ENCODE results near the gene SPINK4.

The SPINK4 gene, protein sequence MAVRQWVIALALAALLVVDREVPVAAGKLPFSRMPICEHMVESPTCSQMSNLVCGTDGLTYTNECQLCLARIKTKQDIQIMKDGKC

DNA sequence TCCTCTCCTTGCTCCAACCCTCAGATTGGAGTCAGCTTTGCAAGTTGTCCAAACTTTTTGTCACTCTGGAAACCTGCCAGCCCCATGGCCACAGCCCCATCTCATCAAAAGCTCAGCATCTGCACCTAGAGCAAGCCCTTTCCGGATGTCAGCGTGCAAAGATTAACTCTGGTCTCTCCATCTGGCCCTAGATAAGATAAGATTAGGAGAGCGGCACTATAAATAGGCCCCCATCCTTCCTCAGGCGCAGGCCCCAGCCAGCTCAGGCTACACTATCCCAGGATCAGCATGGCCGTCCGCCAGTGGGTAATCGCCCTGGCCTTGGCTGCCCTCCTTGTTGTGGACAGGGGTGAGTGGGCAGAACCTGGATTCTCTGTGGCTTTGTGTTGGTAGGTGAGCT is at the start of gene SPINK4:
Gene SPINK4, plus strand, starts transcription at position 247 of the 400 bp plus-strand sequence. Its CDS starts 42 bp downstream, at position 289.
- H3K4me3 ChIP-seq (ENCODE audit: low read length in 2 of 2): peak within 1 kb of the TSS; percentile 10 to 22
- H3K9me3 ChIP-seq (ENCODE audit: control insufficient read depth in 2 of 2, low read length in 2 of 2): no peaks in the 10 kb centered on the region
- no peaks in the 10 kb centered on the region for H3K27me3 ChIP-seq (ENCODE audit: control insufficient read depth in 2 of 2, insufficient read depth in 2 of 2, low read length in 2 of 2)
- H3K9ac ChIP-seq (ENCODE audit: low read depth in 1 of 2, low read length in 2 of 2): peak within 1 kb of the TSS in 1 of 2 donors; percentile 28
- peaks cover 6 to 29% of the 10 kb centered on the region in 2 donors for H3K4me1 ChIP-seq (ENCODE audit: control insufficient read depth in 2 of 2, insufficient read depth in 2 of 2, low read length in 2 of 2)
- H3K27ac ChIP-seq (ENCODE audit: low read depth in 2 of 2, low read length in 2 of 2): peak within 1 kb of the TSS; percentile 60 to 68
- no peaks in the 10 kb centered on the region for H3K36me3 ChIP-seq (ENCODE audit: control insufficient read depth in 2 of 2, insufficient read depth in 2 of 2, low read length in 2 of 2)

DNA sequence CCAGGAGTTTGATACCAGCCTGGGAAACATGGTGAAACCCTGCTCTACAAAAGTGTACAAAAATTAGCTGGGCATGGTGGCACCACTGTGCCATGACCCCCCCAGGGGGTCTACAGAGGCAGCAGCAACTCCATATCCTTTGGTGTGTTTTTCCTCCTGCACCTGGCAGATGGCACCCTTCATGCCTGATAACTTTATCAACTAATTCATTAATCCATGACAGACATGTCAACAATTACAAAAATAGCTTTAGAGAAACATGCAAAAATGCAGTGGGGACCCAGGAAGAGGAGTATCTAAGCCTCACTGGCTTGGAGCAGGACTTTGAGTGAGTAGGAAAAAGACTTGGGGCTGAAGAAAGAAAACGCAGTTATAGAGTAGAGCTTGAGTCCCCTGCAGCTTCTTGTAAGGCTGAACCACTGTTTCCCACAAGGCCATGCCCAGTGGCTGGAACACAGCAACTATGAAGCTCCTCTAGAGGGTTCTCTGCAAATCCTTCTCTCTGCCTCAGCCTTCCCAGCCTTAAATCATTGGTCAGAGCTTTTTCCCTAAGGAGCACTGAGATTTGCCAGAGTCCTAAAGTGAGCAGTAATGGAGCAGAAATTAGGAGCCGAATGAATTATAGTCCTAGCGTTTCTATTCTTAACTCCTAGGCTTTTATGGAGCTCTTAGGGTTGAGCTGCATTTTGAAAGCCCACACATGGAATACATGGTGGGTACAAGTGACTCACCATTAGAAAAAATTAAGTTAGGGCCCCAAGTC is 47.3 kb upstream of the SPINK4 start:
- H3K9ac ChIP-seq (ENCODE audit: low read depth in 1 of 2, low read length in 2 of 2): no peak overlapping the region
- H3K4me1 ChIP-seq (ENCODE audit: control insufficient read depth in 2 of 2, insufficient read depth in 2 of 2, low read length in 2 of 2): no peaks in the 10 kb centered on the region
- no peaks in the 10 kb centered on the region for H3K9me3 ChIP-seq (ENCODE audit: control insufficient read depth in 2 of 2, low read length in 2 of 2)
- no peak overlapping the region for H3K4me3 ChIP-seq (ENCODE audit: low read length in 2 of 2)
- H3K36me3 ChIP-seq (ENCODE audit: control insufficient read depth in 2 of 2, insufficient read depth in 2 of 2, low read length in 2 of 2): no peaks in the 10 kb centered on the region
- no peak overlapping the region for H3K27ac ChIP-seq (ENCODE audit: low read depth in 2 of 2, low read length in 2 of 2)
- no peaks in the 10 kb centered on the region for H3K27me3 ChIP-seq (ENCODE audit: control insufficient read depth in 2 of 2, insufficient read depth in 2 of 2, low read length in 2 of 2)

DNA sequence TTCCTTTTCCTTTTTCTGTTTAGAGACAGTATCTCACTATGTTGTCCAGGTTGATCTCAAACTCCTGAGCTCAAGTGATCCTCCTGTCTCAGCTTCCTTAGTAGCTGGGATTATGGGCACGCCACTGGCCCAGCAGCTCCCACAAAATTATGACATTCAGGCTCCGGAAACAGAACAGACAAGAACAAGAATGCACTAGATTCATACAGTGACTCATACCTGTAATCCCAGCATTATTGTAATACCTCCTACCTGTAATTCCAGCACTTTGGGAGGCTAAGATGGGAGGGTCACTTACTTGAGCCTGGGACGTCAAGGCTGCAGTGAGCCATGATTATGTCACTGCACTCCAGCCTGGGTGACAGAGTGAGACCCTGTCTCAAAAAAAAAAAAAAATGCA is 46.1 kb upstream of the SPINK4 start:
- H3K9ac ChIP-seq (ENCODE audit: low read depth in 1 of 2, low read length in 2 of 2): no peak overlapping the region
- no peaks in the 10 kb centered on the region for H3K27me3 ChIP-seq (ENCODE audit: control insufficient read depth in 2 of 2, insufficient read depth in 2 of 2, low read length in 2 of 2)
- H3K4me1 ChIP-seq (ENCODE audit: control insufficient read depth in 2 of 2, insufficient read depth in 2 of 2, low read length in 2 of 2): no peaks in the 10 kb centered on the region
- H3K27ac ChIP-seq (ENCODE audit: low read depth in 2 of 2, low read length in 2 of 2): no peak overlapping the region
- no peaks in the 10 kb centered on the region for H3K36me3 ChIP-seq (ENCODE audit: control insufficient read depth in 2 of 2, insufficient read depth in 2 of 2, low read length in 2 of 2)
- H3K4me3 ChIP-seq (ENCODE audit: low read length in 2 of 2): no peak overlapping the region
- H3K9me3 ChIP-seq (ENCODE audit: control insufficient read depth in 2 of 2, low read length in 2 of 2): no peaks in the 10 kb centered on the region

DNA sequence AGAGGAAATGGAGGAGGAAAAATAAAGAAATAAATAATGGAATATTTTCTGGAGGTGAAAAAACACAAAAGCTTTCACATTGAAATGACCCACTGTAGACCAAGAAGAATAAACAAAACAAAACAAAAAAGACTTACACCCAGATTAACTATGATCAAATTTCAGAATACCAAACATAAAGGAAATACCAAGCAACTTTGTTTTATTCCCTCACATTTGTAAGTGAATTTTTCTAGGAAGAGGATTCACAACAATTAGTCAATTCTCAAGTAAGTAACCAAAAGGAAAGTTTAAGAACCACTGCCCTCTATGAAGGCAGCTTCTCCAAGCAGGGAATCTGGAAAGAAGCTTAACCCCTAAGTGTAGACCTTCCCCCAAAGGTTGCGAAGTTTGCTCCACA is 43.2 kb upstream of the SPINK4 start:
- Histone ChIP-seq H3K9me3 (ENCODE audit: control insufficient read depth in 2 of 2, low read length in 2 of 2) (no peaks in the 10 kb centered on the region), H3K4me3 (ENCODE audit: low read length in 2 of 2) (no peak overlapping the region), H3K9ac (ENCODE audit: low read depth in 1 of 2, low read length in 2 of 2) (no peak overlapping the region), H3K27ac (ENCODE audit: low read depth in 2 of 2, low read length in 2 of 2) (peak overlapping the region in 1 of 2 donors; percentile 5), H3K27me3 (ENCODE audit: control insufficient read depth in 2 of 2, insufficient read depth in 2 of 2, low read length in 2 of 2) (no peaks in the 10 kb centered on the region), H3K36me3 (ENCODE audit: control insufficient read depth in 2 of 2, insufficient read depth in 2 of 2, low read length in 2 of 2) (no peaks in the 10 kb centered on the region), H3K4me1 (ENCODE audit: control insufficient read depth in 2 of 2, insufficient read depth in 2 of 2, low read length in 2 of 2) (no peaks in the 10 kb centered on the region)

DNA sequence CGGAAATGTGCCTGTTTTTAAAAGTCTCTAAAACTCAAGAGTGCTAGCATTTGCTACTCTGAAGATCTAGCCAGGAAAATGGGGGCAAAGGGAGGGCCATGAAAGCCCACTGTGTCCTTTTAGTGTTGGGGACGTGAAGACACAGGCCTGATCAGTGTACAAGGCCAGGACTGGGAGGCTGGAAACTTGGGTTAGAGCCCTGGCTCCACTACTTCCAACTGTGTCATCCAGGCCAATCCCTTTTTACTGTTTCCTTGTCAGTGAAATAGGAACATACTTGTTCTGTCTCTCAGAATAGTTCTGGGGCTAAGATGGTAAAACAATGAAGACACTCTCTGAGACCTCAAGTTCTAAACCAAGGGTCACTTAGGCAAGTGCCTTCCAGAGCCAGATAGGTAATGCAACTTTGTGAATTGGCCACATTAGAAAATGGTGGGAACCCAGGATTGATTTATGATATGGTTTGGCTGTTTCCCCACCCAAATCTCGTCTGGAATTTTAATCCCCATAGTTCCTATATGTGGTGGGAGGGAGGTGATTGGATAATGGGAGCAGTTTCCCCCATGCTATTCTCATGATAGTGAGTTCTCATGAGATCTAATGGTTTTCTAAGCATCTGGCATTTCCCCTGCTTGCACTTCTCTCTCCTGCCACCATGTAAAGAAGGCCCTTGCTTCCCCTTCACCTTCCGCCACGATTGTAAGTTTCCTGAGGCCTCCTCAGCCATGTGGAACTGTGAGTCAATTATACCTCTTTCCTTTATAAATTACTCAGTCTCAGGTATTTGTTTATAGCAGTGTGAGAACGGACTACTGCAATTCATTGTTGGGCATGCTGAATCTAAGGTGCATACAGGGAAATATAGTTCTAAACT is 42.5 kb upstream of the SPINK4 start:
- Histone ChIP-seq H3K9ac (ENCODE audit: low read depth in 1 of 2, low read length in 2 of 2) (no peak overlapping the region), H3K4me3 (ENCODE audit: low read length in 2 of 2) (no peak overlapping the region), H3K27ac (ENCODE audit: low read depth in 2 of 2, low read length in 2 of 2) (peak overlapping the region in 1 of 2 donors; percentile 32), H3K27me3 (ENCODE audit: control insufficient read depth in 2 of 2, insufficient read depth in 2 of 2, low read length in 2 of 2) (peaks cover 0 to under 1% of the 10 kb centered on the region in 2 donors), H3K9me3 (ENCODE audit: control insufficient read depth in 2 of 2, low read length in 2 of 2) (no peaks in the 10 kb centered on the region), H3K36me3 (ENCODE audit: control insufficient read depth in 2 of 2, insufficient read depth in 2 of 2, low read length in 2 of 2) (no peaks in the 10 kb centered on the region), H3K4me1 (ENCODE audit: control insufficient read depth in 2 of 2, insufficient read depth in 2 of 2, low read length in 2 of 2) (peaks cover 0 to 3% of the 10 kb centered on the region in 2 donors)

DNA sequence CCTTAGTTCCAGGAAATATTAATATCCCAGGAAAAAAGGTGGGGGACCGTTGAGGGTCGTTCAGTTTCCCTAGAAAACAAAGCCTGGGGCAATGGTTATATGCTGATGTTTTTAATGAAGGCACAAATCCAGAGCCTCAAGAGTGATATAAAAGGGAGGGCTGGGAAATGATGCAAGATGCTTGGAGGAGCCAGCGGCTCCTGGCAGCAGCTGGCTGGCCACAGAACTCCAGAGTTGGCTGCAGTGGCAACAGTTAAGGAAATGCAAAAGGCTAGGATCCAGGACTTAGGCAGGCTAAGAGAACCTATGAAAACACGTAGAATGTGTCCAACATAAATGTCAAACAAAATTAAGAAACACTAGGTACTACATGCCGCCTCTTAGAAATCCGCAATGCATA is 41.8 kb upstream of the SPINK4 start:
- Histone ChIP-seq H3K27me3 (ENCODE audit: control insufficient read depth in 2 of 2, insufficient read depth in 2 of 2, low read length in 2 of 2) (peaks cover 0 to 3% of the 10 kb centered on the region in 2 donors), H3K9me3 (ENCODE audit: control insufficient read depth in 2 of 2, low read length in 2 of 2) (no peaks in the 10 kb centered on the region), H3K9ac (ENCODE audit: low read depth in 1 of 2, low read length in 2 of 2) (no peak overlapping the region), H3K27ac (ENCODE audit: low read depth in 2 of 2, low read length in 2 of 2) (no peak overlapping the region), H3K36me3 (ENCODE audit: control insufficient read depth in 2 of 2, insufficient read depth in 2 of 2, low read length in 2 of 2) (no peaks in the 10 kb centered on the region), H3K4me1 (ENCODE audit: control insufficient read depth in 2 of 2, insufficient read depth in 2 of 2, low read length in 2 of 2) (peaks cover 0 to 3% of the 10 kb centered on the region in 2 donors), H3K4me3 (ENCODE audit: low read length in 2 of 2) (no peak overlapping the region)

DNA sequence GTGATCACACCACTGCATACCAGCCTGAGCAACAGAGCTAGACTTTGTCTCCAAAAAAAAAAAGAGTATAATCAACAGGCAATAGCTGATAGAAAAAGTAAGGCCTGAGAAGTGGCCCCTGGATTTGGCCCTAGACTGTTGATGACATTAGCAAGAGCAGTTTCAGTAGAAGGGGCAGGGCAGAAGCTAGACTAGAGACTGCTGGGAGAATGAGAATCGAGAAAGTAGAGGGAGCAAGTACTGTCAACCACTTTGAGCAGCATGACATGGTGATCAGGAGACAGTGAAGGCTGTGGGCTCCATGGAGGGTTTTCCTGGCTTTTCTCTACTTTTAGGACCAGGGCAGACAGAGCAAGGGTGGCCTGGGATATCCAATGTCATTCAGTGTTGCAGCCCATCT is 37.9 kb upstream of the SPINK4 start:
- no peaks in the 10 kb centered on the region for H3K36me3 ChIP-seq (ENCODE audit: control insufficient read depth in 2 of 2, insufficient read depth in 2 of 2, low read length in 2 of 2)
- no peak overlapping the region for H3K27ac ChIP-seq (ENCODE audit: low read depth in 2 of 2, low read length in 2 of 2)
- H3K9ac ChIP-seq (ENCODE audit: low read depth in 1 of 2, low read length in 2 of 2): no peak overlapping the region
- no peak overlapping the region for H3K4me3 ChIP-seq (ENCODE audit: low read length in 2 of 2)
- H3K4me1 ChIP-seq (ENCODE audit: control insufficient read depth in 2 of 2, insufficient read depth in 2 of 2, low read length in 2 of 2): peaks cover 0 to 3% of the 10 kb centered on the region in 2 donors
- H3K9me3 ChIP-seq (ENCODE audit: control insufficient read depth in 2 of 2, low read length in 2 of 2): no peaks in the 10 kb centered on the region
- peaks cover 0 to 3% of the 10 kb centered on the region in 2 donors for H3K27me3 ChIP-seq (ENCODE audit: control insufficient read depth in 2 of 2, insufficient read depth in 2 of 2, low read length in 2 of 2)

DNA sequence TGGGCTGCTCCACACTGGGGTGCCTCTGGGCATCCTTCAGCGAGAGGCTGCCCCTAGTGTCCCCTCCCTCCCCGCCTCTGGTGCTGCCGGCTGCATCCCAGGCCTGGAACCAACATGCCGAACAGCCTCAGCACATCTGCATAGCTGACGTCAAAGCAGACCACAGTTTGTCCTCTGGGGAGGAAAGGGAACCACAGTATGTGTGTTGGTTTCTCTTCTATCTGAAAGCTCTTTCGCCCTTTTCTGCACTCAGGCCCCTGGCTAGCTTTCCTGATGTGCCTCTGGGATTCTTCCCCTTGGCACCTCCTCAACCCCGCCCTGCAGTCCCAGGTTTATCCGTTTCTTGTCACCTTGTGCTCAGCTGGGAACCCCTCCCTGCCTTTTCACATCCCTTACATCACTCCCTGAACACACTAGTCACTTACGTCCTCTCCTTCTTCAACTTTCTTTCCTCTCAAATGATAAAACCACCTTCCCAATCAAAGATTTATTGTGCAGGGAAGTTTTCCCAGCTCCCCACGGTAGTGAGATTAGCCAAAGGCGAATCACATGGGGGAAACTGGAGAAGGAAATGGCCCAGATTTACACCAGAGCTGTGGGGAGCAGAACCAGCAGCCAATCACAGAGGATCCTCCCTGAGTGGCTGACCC is 37.3 kb upstream of the SPINK4 start:
- no peak overlapping the region for H3K4me3 ChIP-seq (ENCODE audit: low read length in 2 of 2)
- no peak overlapping the region for H3K9ac ChIP-seq (ENCODE audit: low read depth in 1 of 2, low read length in 2 of 2)
- no peak overlapping the region for H3K27ac ChIP-seq (ENCODE audit: low read depth in 2 of 2, low read length in 2 of 2)
- H3K9me3 ChIP-seq (ENCODE audit: control insufficient read depth in 2 of 2, low read length in 2 of 2): no peaks in the 10 kb centered on the region
- H3K4me1 ChIP-seq (ENCODE audit: control insufficient read depth in 2 of 2, insufficient read depth in 2 of 2, low read length in 2 of 2): peaks cover 0 to 3% of the 10 kb centered on the region in 2 donors
- H3K27me3 ChIP-seq (ENCODE audit: control insufficient read depth in 2 of 2, insufficient read depth in 2 of 2, low read length in 2 of 2): peaks cover 0 to 3% of the 10 kb centered on the region in 2 donors
- H3K36me3 ChIP-seq (ENCODE audit: control insufficient read depth in 2 of 2, insufficient read depth in 2 of 2, low read length in 2 of 2): no peaks in the 10 kb centered on the region

DNA sequence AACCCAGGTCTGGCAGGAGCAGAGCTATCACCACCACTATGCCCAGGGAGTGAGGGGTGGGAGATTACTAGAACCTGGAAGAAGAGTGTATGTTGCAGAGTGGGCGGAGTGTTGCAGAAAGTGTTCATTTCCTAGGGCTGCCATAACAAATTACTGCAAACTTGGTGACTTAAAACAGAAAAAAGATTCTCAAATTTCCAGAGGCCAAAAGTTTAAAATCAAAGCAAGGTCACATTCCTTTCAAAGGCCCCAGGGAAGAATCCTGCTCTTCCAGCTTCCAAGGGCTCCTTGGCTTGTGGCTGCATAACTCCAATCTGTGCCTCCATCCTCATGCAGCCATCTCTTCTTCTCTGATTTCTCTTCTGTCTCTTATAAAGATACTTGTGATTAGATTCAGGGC is 30.6 kb upstream of the SPINK4 start:
- Histone ChIP-seq H3K27me3 (ENCODE audit: control insufficient read depth in 2 of 2, insufficient read depth in 2 of 2, low read length in 2 of 2) (no peaks in the 10 kb centered on the region), H3K9ac (ENCODE audit: low read depth in 1 of 2, low read length in 2 of 2) (no peak overlapping the region)

More for the DNA sequence above, 30.6 kb upstream of the SPINK4 start:
- H3K4me1 ChIP-seq (ENCODE audit: control insufficient read depth in 2 of 2, insufficient read depth in 2 of 2, low read length in 2 of 2): peaks cover 11 to 15% of the 10 kb centered on the region in 2 donors
- peak overlapping the region in 1 of 2 donors; percentile 43 for H3K4me3 ChIP-seq (ENCODE audit: low read length in 2 of 2)
- peak overlapping the region; percentile 35 to 61 for H3K27ac ChIP-seq (ENCODE audit: low read depth in 2 of 2, low read length in 2 of 2)
- H3K36me3 ChIP-seq (ENCODE audit: control insufficient read depth in 2 of 2, insufficient read depth in 2 of 2, low read length in 2 of 2): no peaks in the 10 kb centered on the region
- H3K9me3 ChIP-seq (ENCODE audit: control insufficient read depth in 2 of 2, low read length in 2 of 2): no peaks in the 10 kb centered on the region
